Spleen (tissue), 11 donors: ENCODE data around the gene STAT1. TPM values are rescaled to one million over a fixed set of nuclear protein-coding genes. Genes with fewer than 3 reads are reported as not detected.

ENCODE experiments used
- DNase-seq: peaks from one replicate; pipeline ENCODE4 v3.0.0-alpha.2; 2020
- H3K27ac ChIP-seq, 8 donors: fragments of 200-600 bp; sonication (generic) in 7 of 8; 1 replicate in 4 of 8; 2 replicates in 4 of 8; pipeline versions ENCODE4 v1.5.0 to v1.8.0; 2016 to 2021; ENCODE audit warnings: inconsistent platforms in 4 of 8, mild to moderate bottlenecking in 4 of 8, moderate library complexity in 1 of 8
- H3K27me3 ChIP-seq, 7 donors: fragments of 200-600 bp; sonication (generic) in 6 of 7; replicated peaks in 1 of 7; 1 replicate in 4 of 7; 2 replicates in 3 of 7; pipeline versions ENCODE4 v1.5.0 to v1.8.0; 2016 to 2021; ENCODE audit warnings: inconsistent platforms in 3 of 7, mild to moderate bottlenecking in 1 of 7
- H3K36me3 ChIP-seq, 6 donors: fragments of 200-600 bp; sonication (generic) in 5 of 6; 1 replicate in 4 of 6; 2 replicates in 2 of 6; pipeline versions ENCODE4 v1.5.0 to v1.8.0; 2016 to 2021; ENCODE audit warnings: inconsistent platforms in 2 of 6
- H3K4me1 ChIP-seq, 6 donors: fragments of 200-600 bp; sonication (generic) in 5 of 6; 1 replicate in 3 of 6; 2 replicates in 3 of 6; pipeline versions ENCODE4 v1.5.0 to v1.8.0; 2016 to 2021; ENCODE audit warnings: inconsistent platforms in 3 of 6
- H3K4me3 ChIP-seq, 8 donors: fragments of 200-600 bp; sonication (generic) in 7 of 8; 1 replicate in 4 of 8; 2 replicates in 4 of 8; pipeline versions ENCODE4 v1.5.0 to v1.8.0; 2016 to 2021; ENCODE audit warnings: inconsistent platforms in 4 of 8, mild to moderate bottlenecking in 4 of 8, moderate library complexity in 2 of 8
- H3K9me3 ChIP-seq, 8 donors: fragments of 200-600 bp; sonication (generic) in 7 of 8; 1 replicate in 4 of 8; 2 replicates in 4 of 8; pipeline versions ENCODE4 v1.5.0 to v1.8.0; 2016 to 2021; ENCODE audit warnings: inconsistent platforms in 4 of 8
- CTCF ChIP-seq, 11 experiments: fragments of 200-600 bp in 7 of 11; fragments of 450-650 bp in 4 of 11; sonication (generic) in 4 of 11; IDR thresholded peaks in 8 of 11; conservative IDR thresholded peaks in 3 of 11; 1 replicate in 7 of 11; 2 replicates in 4 of 11; pipeline versions ENCODE4 v1.4.0 to v1.8.0; 2016 to 2021; ENCODE audit warnings: antibody characterized with exemption in 11 of 11, inconsistent platforms in 4 of 11, mild to moderate bottlenecking in 1 of 11
- POLR2A ChIP-seq, 3 donors: fragments of 450-650 bp; IDR thresholded peaks; one replicate each; pipeline ENCODE4 v1.5.1; 2017; ENCODE audit warnings: antibody characterized with exemption in 3 of 3, mild to moderate bottlenecking in 1 of 3
- POLR2AphosphoS5 ChIP-seq, 3 donors: sonication (generic); formaldehyde crosslinking; IDR thresholded peaks; one replicate each; pipeline ENCODE4 v1.5.1; 2017; ENCODE audit warnings: antibody characterized with exemption in 3 of 3
- WGBS, 5 donors: extraction: QIAGEN DNeasy Blood & Tissue Kit in 3 of 5; methylation state at CpG; one replicate each; pipeline versions ENCODE4 v1.1.5 to v1.1.7; 2013 to 2018; 5-methylcytosine and 5-hydroxymethylcytosine counted together
- intact Hi-C: fragments of 100-400 bp; cut with DNase I; formaldehyde crosslinking; loops from one replicate; pipeline ENCODE4 v1.15.0; 2023; ENCODE audit warnings: low total_unique reads
- polyA plus RNA-seq, 3 donors: library from polyadenylated mRNA; stranded (reverse); fragments of 200-250 nt; gene quantifications; one replicate each; pipeline ENCODE4 v1.2.1, GENCODE V29; 2013
- total RNA-seq, 7 donors: library from RNA; depleted of rRNA in 3 of 7; stranded (reverse); fragments of >200 nt in 3 of 7; fragmentation: NEBNext Ultra II Directional in 4 of 7; extraction: Animal tissue kit (Norgen Biotek cat#: 25700) in 4 of 7; gene quantifications; one replicate each; pipeline versions ENCODE4 v1.1.0 to v1.2.1, GENCODE V29; 2016 to 2021
- donor health status: healthy with polysubstance abuse.
- donor health status: DM: no; HTN: no; CAD: no; lungs with moderate emphysema.
- donor health status: DM: no; HTN: no; CAD: no.
- donor health status: Bipolar disorder and iron deficiency.
- donor health status: healthy.
- donor health status: DM: no; HTN: no; CAD: no.
- donor health status: DM: yes; HTN: yes; CAD: no.

STAT1 gene
- total and polyA plus RNA-seq, 10 donors, result 19.5 to 246 (median 119) TPM

GRCh38 chr2:191038741-191039140 is 24.8 kb upstream of the STAT1 start:
- no peak for DNase-seq
- intact Hi-C loops, result loop anchor here (10.0 kb wide), 1 partner anchor 254 kb away; no protein-coding TSS in a partner anchor
- Histone ChIP-seq H3K36me3 (peaks cover 0 to 38% (median 3%) of the 10 kb centered on the region in 6 donors), H3K4me1 (peaks cover 0 to 14% (median 5%) of the 10 kb centered on the region in 6 donors), H3K9me3 (no peaks in the 10 kb centered on the region), H3K4me3 (no peak overlapping the region), H3K27ac (peak overlapping the region in 6 of 8 donors; percentile 5 to 59 (median 26)), H3K27me3 (no peaks in the 10 kb centered on the region)
- WGBS, 5 donors, result 77 to 93% (median 83%) methylated on average over 2 of the region's 2 CpGs
- TF ChIP-seq POLR2AphosphoS5 (IDR thresholded peaks at IDR 0.05), result no peak
- TF ChIP-seq CTCF (IDR thresholded peaks at IDR 0.05 in 8 of 11, conservative IDR thresholded peaks at IDR 0.05 in 3 of 11), result no peak
- no peak for TF ChIP-seq POLR2A (IDR thresholded peaks at IDR 0.05)

- Histone ChIP-seq H3K27me3 (no peaks in the 10 kb centered on the region), H3K27ac (peak overlapping the region in 6 of 8 donors; percentile 5 to 59 (median 26)), H3K9me3 (no peaks in the 10 kb centered on the region), H3K4me3 (no peak overlapping the region), H3K4me1 (peaks cover 0 to 16% (median 5%) of the 10 kb centered on the region in 6 donors), H3K36me3 (peaks cover 0 to 42% (median 3%) of the 10 kb centered on the region in 6 donors)
- no peak for DNase-seq
- intact Hi-C loops, result loop anchor here (10.0 kb wide), 1 partner anchor 253 kb away; no protein-coding TSS in a partner anchor
- 25 to 52% (median 37%) methylated on average over 2 of the region's 2 CpGs for WGBS, 5 donors
- TF ChIP-seq POLR2A (IDR thresholded peaks at IDR 0.05), result no peak
- TF ChIP-seq POLR2AphosphoS5 (IDR thresholded peaks at IDR 0.05), result peak in 1 of 3 donors; percentile 9
- TF ChIP-seq CTCF (IDR thresholded peaks at IDR 0.05 in 8 of 11, conservative IDR thresholded peaks at IDR 0.05 in 3 of 11), result no peak
Measured at GRCh38 chr2:191038241-191038725, 24.3 kb upstream of the STAT1 start.

GRCh38 chr2:191037351-191037750 is 23.4 kb upstream of the STAT1 start:
- no peak for DNase-seq
- Histone ChIP-seq H3K36me3 (peaks cover 0 to 51% (median 3%) of the 10 kb centered on the region in 6 donors), H3K4me1 (peaks cover 0 to 24% (median 10%) of the 10 kb centered on the region in 6 donors), H3K27ac (peak overlapping the region in 3 of 8 donors; percentile 8 to 59 (median 56)), H3K4me3 (no peak overlapping the region), H3K9me3 (no peaks in the 10 kb centered on the region), H3K27me3 (no peaks in the 10 kb centered on the region)
- WGBS, 5 donors, result 90 to 95% (median 93%) methylated on average over 4 of the region's 4 CpGs
- intact Hi-C loops, result loop anchor here (10.0 kb wide), 1 partner anchor 253 kb away; no protein-coding TSS in a partner anchor
- no peak for TF ChIP-seq POLR2AphosphoS5 (IDR thresholded peaks at IDR 0.05)
- no peak for TF ChIP-seq CTCF (IDR thresholded peaks at IDR 0.05 in 8 of 11, conservative IDR thresholded peaks at IDR 0.05 in 3 of 11)
- no peak for TF ChIP-seq POLR2A (IDR thresholded peaks at IDR 0.05)

GRCh38 chr2:191036363-191036762 is 22.4 kb upstream of the STAT1 start:
- WGBS, 5 donors, result 79 to 94% (median 92%) methylated on average over 2 of the region's 2 CpGs
- intact Hi-C loops, result loop anchor here (10.0 kb wide), 1 partner anchor 252 kb away; no protein-coding TSS in a partner anchor
- Histone ChIP-seq H3K36me3 (peaks cover 0 to 55% (median 7%) of the 10 kb centered on the region in 6 donors), H3K9me3 (no peaks in the 10 kb centered on the region), H3K27me3 (no peaks in the 10 kb centered on the region), H3K27ac (no peak overlapping the region), H3K4me3 (no peak overlapping the region), H3K4me1 (peaks cover 0 to 29% (median 10%) of the 10 kb centered on the region in 6 donors)
- TF ChIP-seq POLR2A (IDR thresholded peaks at IDR 0.05) (no peak), POLR2AphosphoS5 (IDR thresholded peaks at IDR 0.05) (no peak), CTCF (IDR thresholded peaks at IDR 0.05 in 8 of 11, conservative IDR thresholded peaks at IDR 0.05 in 3 of 11) (no peak)
- no peak for DNase-seq
